ENCODE results near the gene TRMT61A. TPM values are rescaled to one million over a fixed set of nuclear protein-coding genes. Genes with fewer than 3 reads are reported as not detected.
A peak's percentile ranks its signal among the peaks of the same experiment; 100 is the strongest.

Gene TRMT61A
- total and polyA plus RNA-seq, 2 of the 13 experiments (the other 11 are each of a cell fraction or from before 2014, with no cell fraction given), result 6.5 to 13.6 TPM

DNA sequence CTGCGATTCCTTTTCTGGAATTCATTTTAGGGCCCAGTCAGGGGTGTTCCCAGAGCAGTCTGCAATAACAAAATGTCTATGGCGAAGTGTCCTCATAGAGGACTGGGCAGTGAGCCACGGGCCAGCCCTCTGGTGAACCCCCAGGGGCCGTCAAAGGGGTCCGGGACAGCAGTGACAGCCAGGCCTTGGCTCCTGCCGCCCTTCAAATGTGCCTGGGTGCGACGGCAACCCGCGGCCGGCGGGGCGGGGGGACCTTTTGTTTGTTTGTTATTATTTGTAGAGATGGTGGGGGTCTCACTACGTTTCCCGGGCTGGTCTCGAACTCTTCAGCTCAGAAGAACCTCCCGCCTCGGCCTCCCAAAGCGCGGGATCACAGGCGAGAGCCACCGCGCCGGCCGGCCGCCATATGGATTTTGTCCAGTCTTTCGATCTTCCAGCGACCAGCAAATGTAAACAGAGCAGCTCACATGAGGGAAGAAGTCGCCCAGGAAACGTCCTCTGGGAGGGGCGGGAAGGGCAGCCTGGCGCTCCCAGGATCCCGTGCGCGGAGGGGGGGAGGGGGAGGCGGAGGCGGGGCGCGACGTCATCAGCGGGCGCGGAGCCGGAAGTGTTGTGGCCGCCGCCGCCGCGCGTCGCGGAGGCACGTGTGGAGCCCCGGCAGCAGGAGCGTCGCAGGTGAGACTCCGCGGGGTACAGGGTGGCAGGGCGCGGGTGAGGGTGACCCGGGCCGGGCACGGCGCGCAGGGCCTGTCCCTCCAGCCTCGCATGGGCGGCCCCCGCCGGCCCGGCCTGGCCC, at the start of gene TRMT61A (continued):
- TF ChIP-seq RBM39 (IDR thresholded peaks at IDR 0.05; ENCODE audit: low read depth, low read length, poor library complexity, severe bottlenecking) (no peak), RBFOX2 (IDR thresholded peaks at IDR 0.05; ENCODE audit: low read depth, low read length) (peak; percentile 81), TEAD3 (CRISPR knock-in tag; optimal IDR thresholded peaks at IDR 0.05; ENCODE audit: borderline replicate concordance) (no peak), ZNF891 (CRISPR knock-in tag; IDR thresholded peaks at IDR 0.05) (0 out of 2 replicates have a peak, but pooled peaks have one; percentile 63), ZSCAN12 (CRISPR knock-in tag; IDR thresholded peaks at IDR 0.05) (no peak), SMAD1 (CRISPR knock-in tag; IDR thresholded peaks at IDR 0.05; ENCODE audit: borderline replicate concordance, low read depth) (no peak), ZBTB7A (CRISPR knock-in tag; IDR thresholded peaks at IDR 0.05) (peak; percentile 28; the same call in 1 of the 2 replicates), KLF11 (CRISPR knock-in tag; IDR thresholded peaks at IDR 0.05) (no peak), XRCC5 (optimal IDR thresholded peaks at IDR 0.05; ENCODE audit: low read length) (no peak), ZNF589 (CRISPR knock-in tag; conservative IDR thresholded peaks at IDR 0.05) (no peak), ZNF256 (CRISPR knock-in tag; conservative IDR thresholded peaks at IDR 0.05) (0 out of 2 replicates have a peak, but pooled peaks have one; percentile 19), BRD4 (CRISPR knock-in tag; IDR thresholded peaks at IDR 0.05) (no peak; the same call in 1 of the 2 replicates), GABPB1 (CRISPR knock-in tag; IDR thresholded peaks at IDR 0.05) (peak; percentile 91), MED8 (CRISPR knock-in tag; IDR thresholded peaks at IDR 0.05; ENCODE audit: insufficient replicate concordance) (peak; percentile 46), ZNF124 (CRISPR knock-in tag; IDR thresholded peaks at IDR 0.05) (no peak), HIVEP1 (CRISPR knock-in tag; IDR thresholded peaks at IDR 0.05) (no peak), ZFP1 (CRISPR knock-in tag; IDR thresholded peaks at IDR 0.05) (no peak), SRSF9 (IDR thresholded peaks at IDR 0.05; ENCODE audit: borderline replicate concordance, insufficient read depth, low read depth, low read length, poor library complexity, severe bottlenecking) (no peak), RFXANK (CRISPR knock-in tag; IDR thresholded peaks at IDR 0.05) (no peak), ZNF3 (CRISPR knock-in tag; IDR thresholded peaks at IDR 0.05) (no peak), ARNT2 (CRISPR knock-in tag; IDR thresholded peaks at IDR 0.05; ENCODE audit: low read depth) (no peak; the same call in 1 of the 2 replicates), ZNF766 (CRISPR knock-in tag; IDR thresholded peaks at IDR 0.05; ENCODE audit: borderline replicate concordance) (no peak), ZNF101 (CRISPR knock-in tag; IDR thresholded peaks at IDR 0.05; ENCODE audit: borderline replicate concordance, low read depth) (no peak), ZNF644 (CRISPR knock-in tag; IDR thresholded peaks at IDR 0.05; ENCODE audit: low read depth) (peak; percentile 76), BCL6 (CRISPR knock-in tag; IDR thresholded peaks at IDR 0.05) (no peak), ZFP36L1 (CRISPR knock-in tag; IDR thresholded peaks at IDR 0.05) (no peak), JARID2 (CRISPR knock-in tag; IDR thresholded peaks at IDR 0.05; ENCODE audit: insufficient replicate concordance) (no peak)
- TF ChIP-seq, protein P1, sequence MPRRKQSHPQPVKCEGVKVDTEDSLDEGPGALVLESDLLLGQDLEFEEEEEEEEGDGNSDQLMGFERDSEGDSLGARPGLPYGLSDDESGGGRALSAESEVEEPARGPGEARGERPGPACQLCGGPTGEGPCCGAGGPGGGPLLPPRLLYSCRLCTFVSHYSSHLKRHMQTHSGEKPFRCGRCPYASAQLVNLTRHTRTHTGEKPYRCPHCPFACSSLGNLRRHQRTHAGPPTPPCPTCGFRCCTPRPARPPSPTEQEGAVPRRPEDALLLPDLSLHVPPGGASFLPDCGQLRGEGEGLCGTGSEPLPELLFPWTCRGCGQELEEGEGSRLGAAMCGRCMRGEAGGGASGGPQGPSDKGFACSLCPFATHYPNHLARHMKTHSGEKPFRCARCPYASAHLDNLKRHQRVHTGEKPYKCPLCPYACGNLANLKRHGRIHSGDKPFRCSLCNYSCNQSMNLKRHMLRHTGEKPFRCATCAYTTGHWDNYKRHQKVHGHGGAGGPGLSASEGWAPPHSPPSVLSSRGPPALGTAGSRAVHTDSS (CRISPR knock-in tag; conservative IDR thresholded peaks at IDR 0.05), result no peak
- TF ChIP-seq, protein P2, sequence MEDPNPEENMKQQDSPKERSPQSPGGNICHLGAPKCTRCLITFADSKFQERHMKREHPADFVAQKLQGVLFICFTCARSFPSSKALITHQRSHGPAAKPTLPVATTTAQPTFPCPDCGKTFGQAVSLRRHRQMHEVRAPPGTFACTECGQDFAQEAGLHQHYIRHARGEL (CRISPR knock-in tag; IDR thresholded peaks at IDR 0.05), result no peak; the same call in 1 of the 2 replicates
- TF ChIP-seq, protein P3, sequence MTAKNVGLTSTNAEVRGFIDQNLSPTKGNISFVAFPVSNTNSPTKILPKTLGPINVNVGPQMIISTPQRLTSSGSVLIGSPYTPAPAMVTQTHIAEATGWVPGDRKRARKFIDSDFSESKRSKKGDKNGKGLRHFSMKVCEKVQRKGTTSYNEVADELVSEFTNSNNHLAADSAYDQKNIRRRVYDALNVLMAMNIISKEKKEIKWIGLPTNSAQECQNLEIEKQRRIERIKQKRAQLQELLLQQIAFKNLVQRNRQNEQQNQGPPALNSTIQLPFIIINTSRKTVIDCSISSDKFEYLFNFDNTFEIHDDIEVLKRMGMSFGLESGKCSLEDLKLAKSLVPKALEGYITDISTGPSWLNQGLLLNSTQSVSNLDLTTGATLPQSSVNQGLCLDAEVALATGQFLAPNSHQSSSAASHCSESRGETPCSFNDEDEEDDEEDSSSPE (CRISPR knock-in tag; IDR thresholded peaks at IDR 0.05), result peak; percentile 72; the same call in 1 of the 2 replicates
